ENCODE data around the gene DNAJC1. TPM values are rescaled to one million over a fixed set of nuclear protein-coding genes. Genes with fewer than 3 reads are reported as not detected.
"Not testable (repeated sequence)": the region's sequence is repeated elsewhere in the genome, so short reads cannot be mapped to it uniquely, and the experiment has no call there.

The DNAJC1 gene
- total and polyA plus RNA-seq, 7 donors: 9.9 to 135 (median 51.9) TPM

GRCh38 chr10:22042557-22043326, 39.2 kb upstream of the DNAJC1 start:
- Histone ChIP-seq H3K27ac (no peak overlapping the region), H3K4me3 (no peak overlapping the region), H3K27me3 (no peaks in the 10 kb centered on the region), H3K36me3 (no peaks in the 10 kb centered on the region), H3K9me3 (no peaks in the 10 kb centered on the region), H3K4me1 (no peaks in the 10 kb centered on the region)
- DNase-seq: no peak
- WGBS, 2 donors: 46 to 51% methylated on average over 8 of the region's 8 CpGs
- intact Hi-C loops (cut with DNase I): no loop called here
- TF ChIP-seq POLR2AphosphoS5 (IDR thresholded peaks at IDR 0.05) (no peak), POLR2A (IDR thresholded peaks at IDR 0.05) (no peak), CTCF (IDR thresholded peaks at IDR 0.05) (no peak), EP300 (IDR thresholded peaks at IDR 0.05) (no peak)

- intact Hi-C loops (cut with DNase I): no loop called here
- H3K27ac ChIP-seq: no peak overlapping the region
- WGBS, 2 donors: 83 to 86% methylated on average over 3 of the region's 3 CpGs
- H3K4me1 ChIP-seq: no peaks in the 10 kb centered on the region
- TF ChIP-seq POLR2AphosphoS5 (IDR thresholded peaks at IDR 0.05) (no peak), EP300 (IDR thresholded peaks at IDR 0.05) (no peak), POLR2A (IDR thresholded peaks at IDR 0.05) (no peak), CTCF (IDR thresholded peaks at IDR 0.05) (no peak)
- no peak overlapping the region for H3K4me3 ChIP-seq
- no peak for DNase-seq
- no peaks in the 10 kb centered on the region for H3K36me3 ChIP-seq
- H3K27me3 ChIP-seq: no peaks in the 10 kb centered on the region
- H3K9me3 ChIP-seq: peaks cover 0 to 11% (median under 1%) of the 10 kb centered on the region in 4 donors
These were observed 30.8 kb upstream of the DNAJC1 start for GRCh38 chr10:22034333-22034732.

- H3K27ac ChIP-seq; intact Hi-C loops (cut with DNase I); H3K27me3 ChIP-seq; H3K4me1 ChIP-seq; H3K4me3 ChIP-seq; DNase-seq; H3K36me3 ChIP-seq: not testable (repeated sequence)
- peaks cover 0 to 11% (median under 1%) of the 10 kb centered on the region in 4 donors for H3K9me3 ChIP-seq
- 51 to 85% methylated on average over 3 of the region's 3 CpGs for WGBS, 2 donors
These were observed 28.7 kb upstream of the DNAJC1 start for GRCh38 chr10:22032268-22032667.

DNA sequence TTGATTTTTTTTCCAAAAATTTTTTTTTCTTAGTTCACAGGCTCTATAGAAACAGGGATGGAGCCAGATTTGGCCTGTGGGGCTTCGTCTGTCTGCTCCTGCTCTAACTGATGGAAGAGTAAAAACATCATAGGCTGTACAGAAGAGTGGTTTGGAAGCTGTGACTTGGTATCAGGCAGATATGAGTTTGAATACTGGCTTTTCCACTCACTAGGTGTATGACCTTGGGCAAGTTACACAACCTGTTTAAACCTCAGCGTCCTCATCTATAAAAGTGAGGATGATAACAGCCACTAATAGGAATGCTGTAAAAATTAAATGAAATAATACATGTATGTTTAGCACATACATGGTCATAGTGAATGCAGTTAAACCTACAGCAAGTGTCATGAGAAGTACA, 26.9 kb upstream of the DNAJC1 start:
- WGBS, 2 donors: 53 to 75% methylated on average over 2 of the region's 2 CpGs
- no peak overlapping the region for H3K27ac ChIP-seq
- no peak overlapping the region for H3K4me3 ChIP-seq

More for the DNA sequence above, 26.9 kb upstream of the DNAJC1 start:
- H3K9me3 ChIP-seq: peaks cover 0 to 8% (median 0%) of the 10 kb centered on the region in 4 donors
- H3K27me3 ChIP-seq: no peaks in the 10 kb centered on the region
- no peaks in the 10 kb centered on the region for H3K36me3 ChIP-seq
- no peaks in the 10 kb centered on the region for H3K4me1 ChIP-seq
- TF ChIP-seq POLR2AphosphoS5 (IDR thresholded peaks at IDR 0.05): no peak
- TF ChIP-seq EP300 (IDR thresholded peaks at IDR 0.05): no peak
- TF ChIP-seq POLR2A (IDR thresholded peaks at IDR 0.05): no peak
- no peak for TF ChIP-seq CTCF (IDR thresholded peaks at IDR 0.05)
- DNase-seq: no peak
- intact Hi-C loops (cut with DNase I): no loop called here

Data from sigmoid colon (tissue), 7 donors.